ENCODE measurements around the gene COPZ2.
"Not testable (repeated sequence)": the region's sequence is repeated elsewhere in the genome, so short reads cannot be mapped to it uniquely, and the experiment has no call there.

COPZ2 gene

DNA sequence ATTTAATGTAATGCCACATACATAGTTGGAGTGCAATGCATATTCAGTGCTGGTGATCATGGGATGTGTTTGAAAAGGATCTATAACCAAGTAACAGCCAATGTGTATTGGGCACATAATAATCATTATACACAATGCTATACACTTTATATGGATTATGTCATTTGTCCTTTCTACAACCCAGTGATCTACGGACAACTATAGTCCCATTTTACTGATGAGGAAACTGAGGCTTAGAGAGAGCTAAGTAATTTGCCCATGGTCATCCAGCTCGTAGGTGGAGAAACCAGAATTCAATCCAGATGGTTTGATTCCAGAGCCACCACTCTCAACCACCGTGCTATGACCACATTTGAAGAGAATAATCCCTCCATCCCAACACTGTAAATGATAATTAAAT lies 27.4 kb downstream of the COPZ2 start:
- DNase-seq (ENCODE audit: low read depth in 1 of 2, low spot score in 1 of 2), result no peak

DNA sequence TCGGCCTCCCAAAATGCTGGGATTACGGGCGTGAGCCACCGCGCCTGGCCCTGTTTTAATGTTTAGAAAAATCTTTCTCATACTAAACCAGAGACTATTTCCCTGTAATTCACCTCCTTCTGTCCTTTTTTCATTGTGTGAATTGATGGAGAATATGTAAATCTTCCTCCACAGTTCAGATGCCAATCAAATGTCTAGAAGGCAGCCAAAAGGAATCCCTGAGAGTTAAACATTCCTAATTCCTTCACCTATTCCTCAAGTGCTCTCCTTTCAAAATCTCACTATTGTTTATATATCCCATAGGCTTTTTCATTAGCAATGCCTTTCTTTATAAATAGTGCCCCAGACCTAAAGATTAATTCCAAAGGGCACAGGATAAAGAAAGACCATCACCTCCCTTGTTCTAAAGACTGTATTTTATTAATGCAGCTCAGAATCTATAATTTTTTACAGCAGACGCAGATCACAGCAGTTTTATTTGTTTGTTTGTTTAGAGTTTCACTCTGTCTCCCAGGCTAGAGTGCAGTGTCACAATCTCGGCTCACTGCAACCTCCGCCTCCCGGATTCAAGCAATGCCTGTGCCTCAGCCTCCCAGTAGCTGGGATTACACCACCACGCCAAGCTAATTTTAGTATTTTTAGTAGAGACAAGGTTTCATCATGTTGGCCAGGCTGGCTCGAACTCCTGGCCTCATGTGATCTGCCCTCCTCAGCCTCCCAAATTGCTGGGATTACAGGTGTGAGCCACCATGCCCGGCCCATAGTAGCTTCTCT lies 30.5 kb downstream of the COPZ2 start:
- DNase-seq (ENCODE audit: low read depth in 1 of 2, low spot score in 1 of 2), result no peak

DNA sequence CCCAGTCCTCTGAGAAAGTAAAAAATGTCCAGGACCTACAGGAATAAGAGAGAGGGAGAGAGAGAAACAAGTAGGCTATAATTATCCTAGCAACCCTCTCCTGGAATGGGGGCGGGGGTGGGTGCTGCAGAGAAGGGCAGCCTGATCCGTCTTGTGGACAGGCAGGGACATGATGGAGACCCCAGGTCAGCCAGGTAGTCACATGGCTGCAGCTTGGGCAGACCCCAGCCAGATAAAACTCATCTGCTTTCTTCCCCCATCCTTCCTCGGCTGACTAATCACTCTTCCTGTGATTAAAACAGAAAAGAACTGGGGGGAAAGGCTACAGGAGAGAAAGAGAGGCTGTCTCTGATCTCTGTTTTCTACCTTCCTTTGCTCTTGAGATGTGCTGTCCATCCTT lies 32.6 kb downstream of the COPZ2 start:
- no peak for DNase-seq (ENCODE audit: low read depth in 1 of 2, low spot score in 1 of 2)

- no peak for DNase-seq (ENCODE audit: low read depth in 1 of 2, low spot score in 1 of 2)
Measured at GRCh38 chr17:48003417-48004151, 34.0 kb downstream of the COPZ2 start.

GRCh38 chr17:48002916-48003416 lies 34.6 kb downstream of the COPZ2 start:
- no peak for DNase-seq (ENCODE audit: low read depth in 1 of 2, low spot score in 1 of 2)

- no peak for DNase-seq (ENCODE audit: low read depth in 1 of 2, low spot score in 1 of 2)
Measured at GRCh38 chr17:48002266-48002915, 35.2 kb downstream of the COPZ2 start.

- not testable (repeated sequence) for DNase-seq (ENCODE audit: low read depth in 1 of 2, low spot score in 1 of 2)
Measured at GRCh38 chr17:48001657-48002056, 35.9 kb downstream of the COPZ2 start.

DNA sequence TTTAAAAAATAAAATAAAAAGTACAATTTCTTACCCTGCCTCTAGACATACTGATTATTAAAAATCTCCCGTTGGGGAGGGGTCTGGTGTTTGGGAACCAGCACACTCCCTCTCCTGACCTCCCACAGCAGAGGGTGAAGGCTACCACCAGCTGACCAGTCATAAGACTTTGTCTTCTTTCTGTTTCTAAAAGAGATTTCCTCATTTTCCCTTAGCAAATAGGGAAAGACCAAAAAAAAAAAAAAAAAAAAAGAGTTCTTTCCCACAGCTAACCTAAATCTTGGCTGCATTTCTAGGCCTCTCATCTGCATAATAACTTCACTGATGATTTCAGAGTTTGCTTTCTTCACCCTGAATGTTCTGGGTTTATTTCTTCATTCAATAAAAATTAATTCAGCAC lies 36.4 kb downstream of the COPZ2 start:
- no peak for DNase-seq (ENCODE audit: low read depth in 1 of 2, low spot score in 1 of 2)

- no peak for DNase-seq (ENCODE audit: low read depth in 1 of 2, low spot score in 1 of 2)
Measured at GRCh38 chr17:47999582-47999981, 38.0 kb downstream of the COPZ2 start.

DNA sequence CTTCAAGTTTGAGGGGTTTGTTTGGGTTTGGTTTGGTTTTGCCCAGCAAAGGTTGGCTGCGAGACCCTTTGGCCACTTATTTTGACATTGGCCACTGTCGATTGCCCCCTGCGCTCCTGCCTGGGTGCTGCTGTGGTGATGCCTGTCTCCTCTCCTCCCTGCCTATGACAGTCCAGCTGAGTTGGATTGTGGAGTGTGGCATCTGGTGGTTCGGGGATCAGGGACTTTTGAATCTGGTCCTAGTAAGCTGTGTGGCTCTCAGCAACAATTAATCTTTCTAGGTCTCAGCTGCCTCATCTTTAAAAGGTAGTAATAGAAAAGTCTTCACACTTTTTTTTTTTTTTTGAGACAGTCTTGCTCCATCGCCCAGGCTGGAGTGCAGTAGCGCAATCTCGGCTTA lies 39.6 kb downstream of the COPZ2 start:
- DNase-seq (ENCODE audit: low read depth in 1 of 2, low spot score in 1 of 2), result no peak

GRCh38 chr17:47997586-47997985 lies 40.0 kb downstream of the COPZ2 start:
- no peak for DNase-seq (ENCODE audit: low read depth in 1 of 2, low spot score in 1 of 2)

DNA sequence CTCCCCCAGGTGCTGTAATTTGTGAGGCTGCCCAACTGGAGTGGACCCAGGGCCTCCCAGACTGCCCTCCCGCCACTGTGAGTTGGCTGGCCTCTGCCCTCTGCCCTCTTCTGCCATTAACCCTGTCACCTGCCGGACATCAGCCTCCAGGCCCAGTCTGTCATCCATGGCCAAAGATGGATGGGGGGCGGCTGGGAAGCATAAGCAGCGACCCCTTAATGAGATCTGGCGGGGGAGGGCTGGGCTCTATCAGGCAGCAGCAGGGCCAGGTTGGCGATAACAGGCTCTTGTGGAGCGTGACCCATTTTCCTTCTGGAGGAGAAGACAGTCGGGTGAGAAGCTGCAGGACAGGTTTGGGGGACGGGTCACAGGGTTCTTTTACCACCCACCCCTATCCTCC lies 41.4 kb downstream of the COPZ2 start:
- DNase-seq (ENCODE audit: low read depth in 1 of 2, low spot score in 1 of 2), result no peak

- DNase-seq (ENCODE audit: low read depth in 1 of 2, low spot score in 1 of 2), result no peak
Measured at GRCh38 chr17:47995241-47995935, 42.2 kb downstream of the COPZ2 start.

DNA sequence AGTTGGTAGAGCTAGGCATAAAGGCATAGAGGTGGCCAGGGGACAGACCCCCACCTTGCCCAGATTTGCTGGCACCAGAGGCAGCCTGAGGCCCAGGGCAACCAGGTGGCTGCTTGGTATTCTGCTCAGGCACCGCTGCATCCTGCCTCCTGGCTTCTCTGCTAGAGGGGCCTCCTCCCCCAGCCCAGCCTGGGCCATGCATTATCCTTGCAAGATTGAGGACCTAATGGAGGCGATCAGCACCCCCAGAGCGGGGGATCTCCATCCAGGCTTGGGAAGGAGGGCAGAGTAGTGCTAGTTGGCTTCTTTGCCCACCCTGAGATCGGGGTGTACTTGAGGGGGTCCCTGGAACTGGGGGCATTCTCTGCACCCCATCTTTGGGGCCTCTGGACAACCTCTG lies 42.9 kb downstream of the COPZ2 start:
- no peak for DNase-seq (ENCODE audit: low read depth in 1 of 2, low spot score in 1 of 2)

DNA sequence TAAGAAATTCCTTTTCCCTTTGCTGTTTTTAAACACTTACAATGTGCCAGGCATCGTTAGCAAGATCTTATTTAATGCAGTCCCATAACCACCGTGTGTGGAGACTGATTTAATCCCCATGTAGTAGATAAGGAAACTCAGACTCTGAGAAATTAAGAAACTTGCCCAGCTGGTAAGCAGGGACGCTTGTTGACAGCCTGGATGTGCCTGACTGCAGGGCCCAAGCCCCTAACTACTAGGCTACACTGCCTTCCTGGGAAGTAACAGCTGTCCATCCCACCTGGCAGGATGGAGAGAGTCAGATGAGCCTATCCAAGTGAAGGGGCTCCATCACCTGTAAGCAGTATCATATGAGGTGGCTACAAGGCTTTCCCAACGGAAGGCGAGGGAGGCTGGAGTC lies 43.6 kb downstream of the COPZ2 start:
- DNase-seq (ENCODE audit: low read depth in 1 of 2, low spot score in 1 of 2), result no peak

GRCh38 chr17:47993031-47993564 lies 44.5 kb downstream of the COPZ2 start:
- no peak for DNase-seq (ENCODE audit: low read depth in 1 of 2, low spot score in 1 of 2)

GRCh38 chr17:47992216-47992615 lies 45.4 kb downstream of the COPZ2 start:
- DNase-seq (ENCODE audit: low read depth in 1 of 2, low spot score in 1 of 2), result no peak

GRCh38 chr17:47990962-47991731 lies 46.5 kb downstream of the COPZ2 start:
- DNase-seq (ENCODE audit: low read depth in 1 of 2, low spot score in 1 of 2), result no peak

DNA sequence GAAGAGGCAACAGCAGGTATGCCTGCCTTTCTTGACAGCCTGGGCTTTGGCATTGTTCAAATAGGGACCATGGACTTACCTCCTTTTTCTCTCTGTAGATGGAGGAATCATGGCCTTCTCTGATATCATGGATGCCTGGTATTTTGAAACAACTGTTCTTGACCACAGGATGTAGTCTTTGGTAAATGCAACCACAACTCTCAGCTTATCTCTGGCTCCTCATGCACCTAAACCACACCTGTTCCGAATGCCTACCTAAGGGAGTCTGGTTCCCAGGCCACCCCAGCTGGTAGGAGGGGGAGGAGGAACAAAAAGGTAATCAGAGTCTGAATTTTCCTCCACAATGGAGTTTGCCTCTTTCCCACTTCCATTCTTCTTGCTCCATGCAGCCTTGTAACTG lies 47.9 kb downstream of the COPZ2 start:
- DNase-seq (ENCODE audit: low read depth in 1 of 2, low spot score in 1 of 2), result no peak

- DNase-seq (ENCODE audit: low read depth in 1 of 2, low spot score in 1 of 2), result no peak
Measured at GRCh38 chr17:47989159-47989558, 48.4 kb downstream of the COPZ2 start.

All from activated CD4-positive, alpha-beta T cell treated with anti-CD3 and anti-CD28 coated beads, Interleukin-2, amount 50 U/mL, for 24 hours (primary cell).